ENCODE data around the gene AZIN2.

DNA sequence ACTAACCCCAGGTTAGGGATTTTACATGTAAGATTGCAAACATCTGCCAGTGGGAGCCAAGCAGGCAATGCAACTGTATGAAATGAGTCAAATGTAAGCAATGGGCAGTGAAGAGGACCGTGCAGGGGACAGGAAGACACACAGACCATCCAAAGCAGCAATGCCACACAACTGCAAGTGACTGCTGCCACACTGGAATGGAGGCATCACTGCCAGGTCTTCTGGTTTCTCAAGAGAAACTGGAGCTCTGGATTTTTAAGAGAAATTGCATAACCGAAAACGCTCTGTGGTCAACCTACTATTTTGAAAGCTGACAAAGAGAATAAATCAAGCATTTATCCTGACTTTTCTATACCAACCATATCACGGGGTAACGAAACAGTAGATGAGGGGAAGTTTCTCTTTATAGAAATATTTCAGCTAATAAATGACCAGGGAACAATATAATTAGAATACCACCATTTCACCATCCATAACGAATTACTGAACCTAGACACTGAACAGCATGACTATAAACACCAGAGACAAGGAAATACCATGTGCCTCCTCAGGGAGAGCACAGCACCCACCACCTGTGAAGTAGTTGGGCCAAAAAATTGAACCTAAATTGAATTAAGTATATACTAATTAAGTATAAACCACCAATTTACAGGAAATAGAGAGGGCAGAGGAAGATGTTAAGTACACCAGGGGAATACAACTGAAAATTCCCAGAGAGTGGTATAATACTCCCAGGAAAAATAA is 48.7 kb upstream of the AZIN2 start:
- no peak for TF ChIP-seq POLR2AphosphoS2 (conservative IDR thresholded peaks at IDR 0.05; ENCODE audit: low read length)
- no peak for TF ChIP-seq FOSL2 (IDR thresholded peaks at IDR 0.05)
- TF ChIP-seq FOSL2 (CRISPR knock-in tag; IDR thresholded peaks at IDR 0.05): no peak
- no peak for TF ChIP-seq POLR2A (IDR thresholded peaks at IDR 0.05; ENCODE audit: low read length)
- no peak for TF ChIP-seq MYC (IDR thresholded peaks at IDR 0.05; ENCODE audit: borderline replicate concordance, low read length)
- TF ChIP-seq, protein P1, sequence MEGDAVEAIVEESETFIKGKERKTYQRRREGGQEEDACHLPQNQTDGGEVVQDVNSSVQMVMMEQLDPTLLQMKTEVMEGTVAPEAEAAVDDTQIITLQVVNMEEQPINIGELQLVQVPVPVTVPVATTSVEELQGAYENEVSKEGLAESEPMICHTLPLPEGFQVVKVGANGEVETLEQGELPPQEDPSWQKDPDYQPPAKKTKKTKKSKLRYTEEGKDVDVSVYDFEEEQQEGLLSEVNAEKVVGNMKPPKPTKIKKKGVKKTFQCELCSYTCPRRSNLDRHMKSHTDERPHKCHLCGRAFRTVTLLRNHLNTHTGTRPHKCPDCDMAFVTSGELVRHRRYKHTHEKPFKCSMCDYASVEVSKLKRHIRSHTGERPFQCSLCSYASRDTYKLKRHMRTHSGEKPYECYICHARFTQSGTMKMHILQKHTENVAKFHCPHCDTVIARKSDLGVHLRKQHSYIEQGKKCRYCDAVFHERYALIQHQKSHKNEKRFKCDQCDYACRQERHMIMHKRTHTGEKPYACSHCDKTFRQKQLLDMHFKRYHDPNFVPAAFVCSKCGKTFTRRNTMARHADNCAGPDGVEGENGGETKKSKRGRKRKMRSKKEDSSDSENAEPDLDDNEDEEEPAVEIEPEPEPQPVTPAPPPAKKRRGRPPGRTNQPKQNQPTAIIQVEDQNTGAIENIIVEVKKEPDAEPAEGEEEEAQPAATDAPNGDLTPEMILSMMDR (IDR thresholded peaks at IDR 0.05): no peak
- no peak for TF ChIP-seq MAX (IDR thresholded peaks at IDR 0.05)
